D721Med (cell line): ENCODE results near the gene PARD6A.

Experiments
- DNase-seq: peaks from one replicate; pipeline ENCODE4 v3.0.0; 2011; ENCODE audit warnings: low spot score; ENCODE audit not compliant: insufficient read length
- FAIRE-seq: peaks from 2 replicates; lab custom pipeline; 2011; peaks lifted over from hg19 to GRCh38; lab: Jason Lieb, UNC
- CTCF ChIP-seq: IDR thresholded peaks from 2 replicates; pipeline ENCODE4 v1.5.1; 2012; ENCODE audit warnings: mild to moderate bottlenecking, control low read depth; ENCODE audit not compliant: insufficient read depth; ENCODE audit errors: missing control alignments

The PARD6A gene

GRCh38 chr16:67667817-67668494 is 7.2 kb downstream of the PARD6A start:
- peak; percentile 86 for TF ChIP-seq CTCF
- DNase-seq (peak; percentile 69), FAIRE-seq (no peak)

GRCh38 chr16:67668495-67669157 is 7.9 kb downstream of the PARD6A start:
- DNase-seq (no peak), FAIRE-seq (no peak)
- TF ChIP-seq CTCF: no peak

GRCh38 chr16:67669499-67670101 is 8.8 kb downstream of the PARD6A start:
- no peak for TF ChIP-seq CTCF
- FAIRE-seq (no peak), DNase-seq (no peak)

DNA sequence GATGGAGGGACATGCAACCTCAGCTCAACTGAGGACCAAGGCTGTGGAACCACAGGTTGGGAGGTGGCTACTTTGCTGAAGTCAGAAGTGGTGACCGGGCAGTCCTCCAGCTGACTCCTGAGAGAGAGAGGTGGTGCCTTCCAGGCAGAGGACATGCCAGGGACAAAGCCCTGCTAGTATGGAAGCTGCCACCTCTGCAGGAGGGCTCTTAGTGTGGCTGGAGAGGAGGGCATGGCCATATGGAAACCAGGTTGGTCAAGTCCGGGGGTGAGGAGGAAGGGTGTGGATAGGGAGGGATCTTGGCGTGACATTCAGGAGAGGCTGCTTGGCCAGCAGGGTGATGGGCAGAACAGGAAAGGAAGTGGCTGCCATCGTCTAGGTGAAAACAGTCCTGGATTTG is 11.5 kb downstream of the PARD6A start:
- FAIRE-seq (no peak), DNase-seq (no peak)
- no peak for TF ChIP-seq CTCF

DNA sequence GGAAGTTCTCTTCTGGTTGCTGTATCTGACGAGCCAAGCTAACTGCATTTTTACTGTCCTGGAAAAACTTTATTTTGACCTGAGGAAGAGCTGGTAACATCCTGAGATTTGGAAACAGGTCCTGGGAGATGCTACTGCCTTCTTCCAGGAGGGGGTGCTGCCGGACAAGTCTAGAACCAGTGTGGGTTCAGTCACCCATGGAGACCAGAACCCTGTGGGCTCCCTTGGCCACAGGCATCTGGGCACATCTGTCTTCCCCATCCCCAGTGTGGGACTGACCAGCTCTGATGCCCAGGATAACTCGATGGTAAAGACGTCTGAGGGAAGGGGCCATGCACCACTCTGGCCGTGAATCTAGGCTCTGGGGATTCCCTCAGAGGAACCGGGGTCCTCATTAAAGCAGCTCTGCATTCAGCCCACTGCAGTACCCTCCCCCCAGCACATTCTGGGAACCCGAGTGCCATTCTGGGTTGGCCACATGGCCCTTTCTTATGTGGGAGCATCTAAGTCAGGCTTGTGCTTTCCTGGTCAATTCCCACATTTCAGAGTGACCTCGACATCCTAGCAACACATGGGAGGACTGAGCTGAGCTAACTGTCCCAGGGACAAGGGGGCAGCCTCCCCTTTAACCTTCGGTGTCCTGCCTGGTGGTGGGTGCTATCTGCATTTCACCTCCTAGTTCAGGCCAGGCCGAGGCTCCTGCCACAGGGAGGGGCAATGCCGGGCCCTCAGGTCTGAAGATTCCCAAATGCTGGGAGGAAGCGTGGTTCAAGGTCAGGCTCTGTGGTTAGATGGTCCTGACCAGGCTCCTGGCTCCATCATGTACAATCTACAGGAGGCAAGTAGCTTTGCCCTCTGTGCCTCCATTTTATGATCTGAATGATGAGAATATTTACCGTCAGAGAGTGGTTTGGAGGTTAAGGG is 12.2 kb downstream of the PARD6A start:
- DNase-seq (no peak), FAIRE-seq (no peak)
- peak; percentile 74 for TF ChIP-seq CTCF

DNA sequence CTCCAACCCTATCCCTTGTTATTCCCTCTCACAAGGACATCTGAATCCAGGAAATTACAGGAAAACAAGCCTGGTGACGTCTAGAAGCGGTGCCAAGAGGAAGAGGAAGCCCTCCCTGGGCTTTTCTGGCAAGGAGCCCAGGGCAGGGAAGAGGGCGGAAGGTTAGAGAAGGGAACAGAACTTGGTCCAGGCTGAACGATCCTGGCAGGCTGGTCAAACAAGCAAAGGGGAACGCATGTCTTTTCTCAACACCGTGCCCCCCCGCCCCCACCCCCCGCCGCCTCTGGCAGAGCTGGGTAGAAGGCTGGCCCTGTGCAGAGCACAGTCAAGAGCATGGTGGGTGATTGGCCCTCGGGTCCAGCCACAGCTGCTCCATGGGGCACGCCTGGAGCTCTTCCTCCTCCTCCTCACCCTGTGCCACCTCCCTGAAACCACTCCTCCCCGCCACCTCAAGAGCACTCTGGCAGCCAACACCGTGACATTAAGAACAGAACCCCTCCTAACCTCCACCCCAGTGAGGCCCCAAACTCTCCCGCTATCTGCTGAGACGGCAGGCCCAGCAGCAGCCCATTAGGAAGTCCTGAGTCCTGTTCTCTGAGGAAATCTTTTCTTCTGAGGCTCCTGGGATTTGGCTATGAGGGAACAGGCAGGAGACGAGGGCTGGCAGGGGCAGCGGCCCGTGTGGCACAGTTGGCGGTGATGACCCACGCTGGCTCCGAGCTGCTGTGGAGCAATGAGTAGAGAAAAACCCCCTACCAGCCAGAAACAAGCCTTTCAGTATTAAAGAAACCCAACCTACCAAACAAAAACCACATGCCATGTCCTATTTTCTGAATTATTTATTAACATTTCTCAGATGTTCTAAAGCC is 13.2 kb downstream of the PARD6A start:
- TF ChIP-seq CTCF: no peak
- DNase-seq (no peak), FAIRE-seq (no peak)
